Kidney (tissue), 14 donors: ENCODE results near the gene IL15. TPM values are rescaled to one million over a fixed set of nuclear protein-coding genes. Genes with fewer than 3 reads are reported as not detected.

ENCODE experiments used
- DNase-seq, 5 donors: peaks; one replicate each; pipeline ENCODE4 v3.0.0-alpha.2; 2013 to 2020
- FAIRE-seq: peaks from 2 replicates; lab custom pipeline; 2012; peaks lifted over from hg19 to GRCh38; lab: Jason Lieb, UNC
- H3K27ac ChIP-seq, 2 donors: one replicate each; pipeline ENCODE4 v1.7.0; 2013; ENCODE audit warnings: low read depth in 2 of 2, low read length in 2 of 2, inconsistent platforms in 1 of 2
- H3K27me3 ChIP-seq: one replicate; pipeline ENCODE4 v1.7.1; 2013; ENCODE audit warnings: low read length, inconsistent platforms; ENCODE audit not compliant: control insufficient read depth, insufficient read depth
- H3K36me3 ChIP-seq, 3 donors: one replicate each; pipeline versions ENCODE4 v1.7.0 to v1.7.1; 2013; ENCODE audit warnings: low read length in 3 of 3, control low read depth in 1 of 3, inconsistent platforms in 1 of 3; ENCODE audit not compliant: insufficient read depth in 3 of 3, control insufficient read depth in 2 of 3
- H3K4me1 ChIP-seq, 3 donors: one replicate each; pipeline versions ENCODE4 v1.7.0 to v1.7.1; 2013; ENCODE audit warnings: low read length in 3 of 3, inconsistent platforms in 1 of 3, low read depth in 1 of 3; ENCODE audit not compliant: control insufficient read depth in 2 of 3, insufficient read depth in 2 of 3
- H3K4me3 ChIP-seq, 3 donors: one replicate each; pipeline versions ENCODE4 v1.7.0 to v1.8.1; 2013; ENCODE audit warnings: low read length in 3 of 3, control low read depth in 1 of 3, inconsistent platforms in 1 of 3
- H3K9ac ChIP-seq, 3 donors: one replicate each; pipeline versions ENCODE4 v1.7.0 to v1.7.1; 2013; ENCODE audit warnings: low read length in 3 of 3, control low read depth in 1 of 3, inconsistent platforms in 1 of 3
- H3K9me3 ChIP-seq, 3 donors: one replicate each; pipeline versions ENCODE4 v1.7.0 to v1.7.1; 2013; ENCODE audit warnings: low read length in 3 of 3, control low read depth in 1 of 3, inconsistent platforms in 1 of 3; ENCODE audit not compliant: control insufficient read depth in 2 of 3, insufficient read depth in 1 of 3
- CTCF ChIP-seq: IDR thresholded peaks from 3 replicates; pipeline ENCODE4 v1.5.1; 2012; ENCODE audit warnings: mild to moderate bottlenecking, moderate library complexity, borderline replicate concordance; ENCODE audit not compliant: insufficient read depth; ENCODE audit errors: extremely low read depth
- intact Hi-C: fragments of 100-400 bp; cut with DNase I; formaldehyde crosslinking; loops from one replicate; pipeline ENCODE4 v1.11.1; 2022
- polyA plus RNA-seq: library from polyadenylated mRNA; stranded (reverse); fragments of 350-450 nt; fragmentation: Illumina TruSeq; extraction: RNeasy Lipid Tissue Mini Kit (QIAGEN cat#74804); gene quantifications from one replicate; pipeline ENCODE4 v1.2.3, GENCODE V29; 2014; ENCODE audit warnings: low read depth, low replicate concordance; ENCODE audit not compliant: insufficient read depth
- total RNA-seq: library from RNA; stranded (reverse); fragmentation: NEBNext Ultra II Directional; extraction: Animal tissue kit (Norgen Biotek cat#: 25700); gene quantifications from one replicate; pipeline ENCODE4 v1.2.1, GENCODE V29; 2021
- donor health status: control.
- donor health status: control.
- donor health status: control.
- donor health status: control.
- donor health status: control.
- donor health status: DM: yes; HTN: yes; CAD: no.
- donor health status: Normal renal cell carcinoma (clear cell type).

IL15 gene
- total and polyA plus RNA-seq, 2 donors from 2014 or later: 4.8 to 6.4 TPM

GRCh38 chr4:141646969-141647368 lies 10.6 kb downstream of the IL15 start:
- intact Hi-C loops: no loop called here
- H3K9ac ChIP-seq: no peak overlapping the region
- H3K9me3 ChIP-seq: no peaks in the 10 kb centered on the region
- H3K27me3 ChIP-seq: no peaks in the 10 kb centered on the region
- FAIRE-seq: no peak
- H3K4me1 ChIP-seq: no peaks in the 10 kb centered on the region
- H3K27ac ChIP-seq: no peak overlapping the region
- no peak overlapping the region for H3K4me3 ChIP-seq
- no peak for DNase-seq
- no peak for TF ChIP-seq CTCF
- no peaks in the 10 kb centered on the region for H3K36me3 ChIP-seq

- H3K27ac ChIP-seq: no peak overlapping the region
- no peaks in the 10 kb centered on the region for H3K4me1 ChIP-seq
- DNase-seq: no peak
- no peak for TF ChIP-seq CTCF
- no peak for FAIRE-seq
- H3K36me3 ChIP-seq: no peaks in the 10 kb centered on the region
- H3K9me3 ChIP-seq: no peaks in the 10 kb centered on the region
- intact Hi-C loops: no loop called here
- no peaks in the 10 kb centered on the region for H3K27me3 ChIP-seq
- no peak overlapping the region for H3K9ac ChIP-seq
- H3K4me3 ChIP-seq: no peak overlapping the region
Observed at GRCh38 chr4:141647966-141648365, 11.6 kb downstream of the IL15 start.

- FAIRE-seq (no peak), DNase-seq (peak in 2 of 5 donors; percentile 30 to 66)
- no peak overlapping the region for H3K27ac ChIP-seq
- H3K9ac ChIP-seq: no peak overlapping the region
- H3K27me3 ChIP-seq: no peaks in the 10 kb centered on the region
- no peak for TF ChIP-seq CTCF
- no peak overlapping the region for H3K4me3 ChIP-seq
- no peaks in the 10 kb centered on the region for H3K36me3 ChIP-seq
- no peaks in the 10 kb centered on the region for H3K4me1 ChIP-seq
- intact Hi-C loops: no loop called here
- no peaks in the 10 kb centered on the region for H3K9me3 ChIP-seq
Observed at GRCh38 chr4:141652161-141652778, 15.9 kb downstream of the IL15 start.

GRCh38 chr4:141654098-141654497 lies 17.7 kb downstream of the IL15 start:
- Histone ChIP-seq H3K9ac (no peak overlapping the region), H3K36me3 (no peaks in the 10 kb centered on the region), H3K9me3 (no peaks in the 10 kb centered on the region), H3K4me3 (no peak overlapping the region), H3K4me1 (no peaks in the 10 kb centered on the region), H3K27me3 (no peaks in the 10 kb centered on the region), H3K27ac (no peak overlapping the region)
- TF ChIP-seq CTCF: peak; percentile 34
- peak in 3 of 5 donors; percentile 12 to 57 (median 29) for DNase-seq
- intact Hi-C loops: no loop called here
- no peak for FAIRE-seq
